ENCODE measurements around the gene USP17L10. TPM values are rescaled to one million over a fixed set of nuclear protein-coding genes. Genes with fewer than 3 reads are reported as not detected.
A peak's percentile ranks its signal among the peaks of the same experiment; 100 is the strongest.
"Not testable (repeated sequence)": the region's sequence is repeated elsewhere in the genome, so short reads cannot be mapped to it uniquely, and the experiment has no call there.

USP17L10 gene
- polyA plus RNA-seq, 3 donors: not detected

- H3K27me3 Mint-ChIP-seq (ENCODE audit: low read depth in 3 of 3); H3K4me3 Mint-ChIP-seq; DNase-seq; H3K4me1 Mint-ChIP-seq; H3K27ac ChIP-seq (ENCODE audit: low read depth in 1 of 2, low read length in 2 of 2); H3K79me2 ChIP-seq (ENCODE audit: insufficient read depth, low read length); H3K9me3 ChIP-seq (replicated peaks in 1 of 2; ENCODE audit: control insufficient read depth in 1 of 2, insufficient read depth in 1 of 2, low read length in 2 of 2); H3K36me3 ChIP-seq (replicated peaks in 1 of 2; ENCODE audit: control insufficient read depth in 1 of 2, insufficient read depth in 2 of 2, low read length in 2 of 2); H3K4me3 ChIP-seq (replicated peaks in 1 of 3; ENCODE audit: low read depth in 2 of 3, low read length in 3 of 3); H3K4me1 ChIP-seq (ENCODE audit: control insufficient read depth in 1 of 2, insufficient read depth in 2 of 2, low read length in 2 of 2); H3K27me3 ChIP-seq (ENCODE audit: control insufficient read depth in 2 of 2, insufficient read depth in 2 of 2, low read length in 2 of 2); H3K36me3 Mint-ChIP-seq; H3K27ac Mint-ChIP-seq; H3K9me3 Mint-ChIP-seq; H2AFZ ChIP-seq (ENCODE audit: insufficient read depth, low read depth, low read length, poor library complexity, severe bottlenecking); intact Hi-C loops (cut with micrococcal nuclease); H4K20me1 ChIP-seq (ENCODE audit: insufficient read depth, low read length); H3K9ac ChIP-seq (ENCODE audit: insufficient read depth, low read length, poor library complexity, severe bottlenecking); H3K4me2 ChIP-seq (replicated peaks; ENCODE audit: extremely low read depth, low read length, poor library complexity, severe bottlenecking): not testable (repeated sequence)
- WGBS (ENCODE audit: insufficient coverage): no CpG with 5 or more reads among the region's 15 CpGs
Observed at GRCh38 chr4:9234085-9234484, 23.6 kb downstream of the USP17L10 start, which contains the start of gene USP17L15. TSS of gene USP17L15 (plus strand) at chr4:9234385. CDS start at chr4:9234385, 0 bp downstream.

- H3K27me3 Mint-ChIP-seq (ENCODE audit: low read depth in 3 of 3); H3K27me3 ChIP-seq (ENCODE audit: control insufficient read depth in 2 of 2, insufficient read depth in 2 of 2, low read length in 2 of 2); H3K27ac ChIP-seq (ENCODE audit: low read depth in 1 of 2, low read length in 2 of 2); H3K4me2 ChIP-seq (replicated peaks; ENCODE audit: extremely low read depth, low read length, poor library complexity, severe bottlenecking); H3K36me3 Mint-ChIP-seq; H3K9ac ChIP-seq (ENCODE audit: insufficient read depth, low read length, poor library complexity, severe bottlenecking); H3K36me3 ChIP-seq (replicated peaks in 1 of 2; ENCODE audit: control insufficient read depth in 1 of 2, insufficient read depth in 2 of 2, low read length in 2 of 2); H4K20me1 ChIP-seq (ENCODE audit: insufficient read depth, low read length); H3K4me1 ChIP-seq (ENCODE audit: control insufficient read depth in 1 of 2, insufficient read depth in 2 of 2, low read length in 2 of 2); H2AFZ ChIP-seq (ENCODE audit: insufficient read depth, low read depth, low read length, poor library complexity, severe bottlenecking); H3K9me3 ChIP-seq (replicated peaks in 1 of 2; ENCODE audit: control insufficient read depth in 1 of 2, insufficient read depth in 1 of 2, low read length in 2 of 2); H3K79me2 ChIP-seq (ENCODE audit: insufficient read depth, low read length); intact Hi-C loops (cut with micrococcal nuclease); H3K9me3 Mint-ChIP-seq; H3K4me3 Mint-ChIP-seq; H3K4me1 Mint-ChIP-seq; H3K4me3 ChIP-seq (replicated peaks in 1 of 3; ENCODE audit: low read depth in 2 of 3, low read length in 3 of 3): not testable (repeated sequence)
- peak overlapping the region in 1 of 7 donors; percentile 3 for H3K27ac Mint-ChIP-seq
- peak in 1 of 3 donors; percentile 0 for DNase-seq
- WGBS (ENCODE audit: insufficient coverage): no CpG with 5 or more reads among the region's 12 CpGs
Observed at GRCh38 chr4:9238461-9238860, 28.0 kb downstream of the USP17L10 start.

GRCh38 chr4:9243579-9243978 lies 33.1 kb downstream of the USP17L10 start, which contains the start of gene USP17L17:
TSS of gene USP17L17 (plus strand) at chr4:9243879. CDS start at chr4:9243879, 0 bp downstream.
- H3K4me3 Mint-ChIP-seq; H3K9ac ChIP-seq (ENCODE audit: insufficient read depth, low read length, poor library complexity, severe bottlenecking); DNase-seq; H3K36me3 ChIP-seq (replicated peaks in 1 of 2; ENCODE audit: control insufficient read depth in 1 of 2, insufficient read depth in 2 of 2, low read length in 2 of 2); H3K9me3 ChIP-seq (replicated peaks in 1 of 2; ENCODE audit: control insufficient read depth in 1 of 2, insufficient read depth in 1 of 2, low read length in 2 of 2); intact Hi-C loops (cut with micrococcal nuclease); H3K4me3 ChIP-seq (replicated peaks in 1 of 3; ENCODE audit: low read depth in 2 of 3, low read length in 3 of 3); H3K4me1 ChIP-seq (ENCODE audit: control insufficient read depth in 1 of 2, insufficient read depth in 2 of 2, low read length in 2 of 2); H3K27ac Mint-ChIP-seq; H3K36me3 Mint-ChIP-seq; H3K27me3 Mint-ChIP-seq (ENCODE audit: low read depth in 3 of 3); H4K20me1 ChIP-seq (ENCODE audit: insufficient read depth, low read length); H3K79me2 ChIP-seq (ENCODE audit: insufficient read depth, low read length); H3K4me2 ChIP-seq (replicated peaks; ENCODE audit: extremely low read depth, low read length, poor library complexity, severe bottlenecking); H3K27ac ChIP-seq (ENCODE audit: low read depth in 1 of 2, low read length in 2 of 2); H3K4me1 Mint-ChIP-seq; H3K27me3 ChIP-seq (ENCODE audit: control insufficient read depth in 2 of 2, insufficient read depth in 2 of 2, low read length in 2 of 2); H2AFZ ChIP-seq (ENCODE audit: insufficient read depth, low read depth, low read length, poor library complexity, severe bottlenecking); H3K9me3 Mint-ChIP-seq: not testable (repeated sequence)
- WGBS (ENCODE audit: insufficient coverage): no CpG with 5 or more reads among the region's 14 CpGs

- intact Hi-C loops (cut with micrococcal nuclease); H3K9ac ChIP-seq (ENCODE audit: insufficient read depth, low read length, poor library complexity, severe bottlenecking); H3K4me3 Mint-ChIP-seq; H2AFZ ChIP-seq (ENCODE audit: insufficient read depth, low read depth, low read length, poor library complexity, severe bottlenecking); H3K9me3 Mint-ChIP-seq; H3K36me3 Mint-ChIP-seq; H3K36me3 ChIP-seq (replicated peaks in 1 of 2; ENCODE audit: control insufficient read depth in 1 of 2, insufficient read depth in 2 of 2, low read length in 2 of 2); H3K79me2 ChIP-seq (ENCODE audit: insufficient read depth, low read length); H3K27ac Mint-ChIP-seq; H4K20me1 ChIP-seq (ENCODE audit: insufficient read depth, low read length); H3K27me3 Mint-ChIP-seq (ENCODE audit: low read depth in 3 of 3); H3K4me2 ChIP-seq (replicated peaks; ENCODE audit: extremely low read depth, low read length, poor library complexity, severe bottlenecking); H3K27me3 ChIP-seq (ENCODE audit: control insufficient read depth in 2 of 2, insufficient read depth in 2 of 2, low read length in 2 of 2); H3K4me3 ChIP-seq (replicated peaks in 1 of 3; ENCODE audit: low read depth in 2 of 3, low read length in 3 of 3); H3K4me1 ChIP-seq (ENCODE audit: control insufficient read depth in 1 of 2, insufficient read depth in 2 of 2, low read length in 2 of 2); H3K9me3 ChIP-seq (replicated peaks in 1 of 2; ENCODE audit: control insufficient read depth in 1 of 2, insufficient read depth in 1 of 2, low read length in 2 of 2); H3K4me1 Mint-ChIP-seq; H3K27ac ChIP-seq (ENCODE audit: low read depth in 1 of 2, low read length in 2 of 2): not testable (repeated sequence)
- DNase-seq: peak in 1 of 3 donors; percentile 0
- WGBS (ENCODE audit: insufficient coverage): 96% methylated on average over 4 of the region's 26 CpGs
Observed at GRCh38 chr4:9247953-9248680, 37.7 kb downstream of the USP17L10 start, which contains the start of gene USP17L18. TSS of gene USP17L18 (plus strand) at chr4:9248630. CDS start at chr4:9248630, 0 bp downstream.
